AG08396 (cell line): ENCODE measurements around the gene IQCH.
A peak's percentile ranks its signal among the peaks of the same experiment; 100 is the strongest.
"Not testable (repeated sequence)": the region's sequence is repeated elsewhere in the genome, so short reads cannot be mapped to it uniquely, and the experiment has no call there.

Source experiments
- DNase-seq: peaks from one replicate; pipeline ENCODE4 v3.0.0; 2012; ENCODE audit warnings: low spot score, mixed read lengths

Gene IQCH

GRCh38 chr15:67448372-67448771 lies 193.8 kb downstream of the IQCH start:
- not testable (repeated sequence) for DNase-seq

- not testable (repeated sequence) for DNase-seq
These were observed 199.1 kb downstream of the IQCH start for GRCh38 chr15:67453703-67454102.

GRCh38 chr15:67456677-67457529 lies 202.3 kb downstream of the IQCH start:
- peak; percentile 78 for DNase-seq

GRCh38 chr15:67458331-67459029 lies 203.9 kb downstream of the IQCH start:
- no peak for DNase-seq

- DNase-seq, result no peak
These were observed 205.9 kb downstream of the IQCH start for GRCh38 chr15:67460521-67460920.

GRCh38 chr15:67461735-67462134 lies 207.1 kb downstream of the IQCH start:
- DNase-seq, result no peak

- DNase-seq, result no peak
These were observed 208.3 kb downstream of the IQCH start for GRCh38 chr15:67462875-67463274.

GRCh38 chr15:67463488-67463887 lies 208.9 kb downstream of the IQCH start:
- no peak for DNase-seq

- DNase-seq, result no peak
These were observed 210.8 kb downstream of the IQCH start for GRCh38 chr15:67465196-67465952.

- no peak for DNase-seq
These were observed 213.8 kb downstream of the IQCH start for GRCh38 chr15:67468416-67468815.

GRCh38 chr15:67469680-67470079 lies 215.1 kb downstream of the IQCH start:
- DNase-seq, result no peak

GRCh38 chr15:67472957-67473356 lies 218.4 kb downstream of the IQCH start:
- peak; percentile 18 for DNase-seq

GRCh38 chr15:67474405-67475110 lies 220.0 kb downstream of the IQCH start:
- no peak for DNase-seq

- no peak for DNase-seq
These were observed 225.4 kb downstream of the IQCH start for GRCh38 chr15:67479781-67480505.

GRCh38 chr15:67480741-67481140 lies 226.2 kb downstream of the IQCH start:
- DNase-seq, result no peak

- no peak for DNase-seq
These were observed 227.1 kb downstream of the IQCH start for GRCh38 chr15:67481680-67482079.

GRCh38 chr15:67495585-67495984 lies 241.0 kb downstream of the IQCH start:
- no peak for DNase-seq

GRCh38 chr15:67501177-67501835 lies 246.7 kb downstream of the IQCH start:
- DNase-seq, result no peak

GRCh38 chr15:67501836-67502461 lies 247.4 kb downstream of the IQCH start:
- DNase-seq, result no peak

GRCh38 chr15:67504056-67504455 lies 249.5 kb downstream of the IQCH start:
- no peak for DNase-seq
